ENCODE measurements around the gene MYNN.

GRCh38 chr3:169822091-169822490 lies 48.9 kb downstream of the MYNN start:
- TF ChIP-seq SPI1 (IDR thresholded peaks at IDR 0.05; ENCODE audit: low read depth, low read length), result no peak
- no peak for TF ChIP-seq POLR2AphosphoS5 (IDR thresholded peaks at IDR 0.05; ENCODE audit: low read depth, low read length)
- TF ChIP-seq POLR2A (IDR thresholded peaks at IDR 0.05; ENCODE audit: low read depth, low read length), result no peak
- TF ChIP-seq TAF1 (IDR thresholded peaks at IDR 0.05; ENCODE audit: low read depth, low read length), result no peak

All from GM12891 (cell line).